KMS-11 (cell line): ENCODE results near the gene ABHD6.
A peak's percentile ranks its signal among the peaks of the same experiment; 100 is the strongest.
"Not testable (repeated sequence)": the region's sequence is repeated elsewhere in the genome, so short reads cannot be mapped to it uniquely, and the experiment has no call there.

Source experiments
- H2AFZ ChIP-seq: fragments of 200-600 bp; sonication (generic); 2 replicates; pipeline ENCODE4 v1.6.1; 2016; ENCODE audit warnings: antibody characterized with exemption, mixed run types, low read depth
- H3K27ac ChIP-seq: fragments of 200-600 bp; sonication (generic); 2 replicates; pipeline ENCODE4 v1.6.1; 2016; ENCODE audit warnings: mild to moderate bottlenecking, mixed run types
- H3K27me3 ChIP-seq: fragments of 200-600 bp; sonication (generic); 2 replicates; pipeline ENCODE4 v1.6.1; 2017; ENCODE audit warnings: mild to moderate bottlenecking, low read depth, mixed run types, moderate library complexity; ENCODE audit not compliant: insufficient read depth
- H3K36me3 ChIP-seq: fragments of 200-600 bp; sonication (generic); 2 replicates; pipeline ENCODE4 v1.6.1; 2017; ENCODE audit warnings: mild to moderate bottlenecking, mixed run types; ENCODE audit not compliant: insufficient read depth
- H3K4me1 ChIP-seq: fragments of 200-600 bp; sonication (generic); 2 replicates; pipeline ENCODE4 v1.6.1; 2016; ENCODE audit warnings: mild to moderate bottlenecking, low read depth, mixed run types; ENCODE audit not compliant: poor library complexity, severe bottlenecking
- H3K4me2 ChIP-seq: fragments of 200-600 bp; sonication (generic); 2 replicates; pipeline ENCODE4 v1.7.0; 2016; ENCODE audit warnings: mild to moderate bottlenecking, mixed run types
- H3K4me3 ChIP-seq: fragments of 200-600 bp; sonication (generic); IDR thresholded peaks from 2 replicates; pipeline ENCODE4 v1.6.1; 2017; ENCODE audit warnings: low read depth, low read length, mixed read lengths; ENCODE audit not compliant: insufficient read depth
- H3K79me2 ChIP-seq: fragments of 200-600 bp; sonication (generic); 2 replicates; pipeline ENCODE4 v1.6.1; 2016; ENCODE audit warnings: low read depth, mixed run types; ENCODE audit not compliant: insufficient read depth
- H3K9ac ChIP-seq: fragments of 200-600 bp; sonication (generic); 2 replicates; pipeline ENCODE4 v1.6.1; 2016; ENCODE audit warnings: mild to moderate bottlenecking, mixed run types
- H4K20me1 ChIP-seq: fragments of 200-600 bp; sonication (generic); 2 replicates; pipeline ENCODE4 v1.6.1; 2016; ENCODE audit warnings: mild to moderate bottlenecking, mixed run types; ENCODE audit not compliant: insufficient read depth
- TF ChIP-seq, protein P1 (sequence below): fragments of 200-600 bp; sonication (generic); conservative IDR thresholded peaks from 2 replicates; pipeline ENCODE4 v1.6.1; 2017; ENCODE audit warnings: low read depth, mild to moderate bottlenecking, antibody characterized with exemption, low read length, moderate library complexity, mixed read lengths

Gene ABHD6

DNA sequence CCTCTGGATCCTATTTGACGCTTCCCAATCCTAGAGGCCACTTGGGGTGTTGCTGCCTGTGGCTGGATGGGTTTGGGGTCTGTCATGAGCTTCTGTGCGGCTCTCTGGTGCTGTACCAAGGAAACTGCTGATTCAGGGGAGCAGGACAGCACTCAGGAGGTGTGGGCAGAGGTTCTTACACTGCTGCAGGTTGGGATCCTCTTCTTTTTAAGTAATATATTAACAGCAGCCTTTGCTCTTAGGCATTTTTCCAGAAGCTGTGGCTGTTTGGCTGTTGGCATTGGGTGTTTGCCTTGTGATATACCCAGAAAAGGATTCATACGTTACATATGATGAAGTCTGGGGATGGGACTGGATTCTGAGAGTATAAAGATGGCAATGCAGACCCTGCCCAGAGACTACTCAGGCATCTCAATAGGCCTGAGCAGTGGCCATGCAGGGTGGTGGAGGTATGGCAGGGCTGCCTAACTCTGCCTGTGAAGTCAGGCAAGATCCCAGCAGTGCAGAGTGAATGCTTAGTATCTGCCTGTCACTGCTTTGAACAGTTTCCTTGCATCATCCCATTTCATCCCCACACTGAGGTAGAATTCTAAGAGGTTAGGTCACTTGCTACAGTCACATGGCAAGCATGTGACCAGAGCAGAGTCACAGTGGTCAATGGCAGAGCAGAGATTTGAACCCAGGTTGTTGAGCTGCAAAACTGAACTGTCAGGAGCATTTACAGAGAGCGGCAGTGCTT is 3.9 kb downstream of the ABHD6 start:
- no peak overlapping the region for H3K9ac ChIP-seq
- H3K79me2 ChIP-seq = no peaks in the 10 kb centered on the region
- H3K4me1 ChIP-seq = peaks cover 5% of the 10 kb centered on the region
- TF ChIP-seq, protein P1, sequence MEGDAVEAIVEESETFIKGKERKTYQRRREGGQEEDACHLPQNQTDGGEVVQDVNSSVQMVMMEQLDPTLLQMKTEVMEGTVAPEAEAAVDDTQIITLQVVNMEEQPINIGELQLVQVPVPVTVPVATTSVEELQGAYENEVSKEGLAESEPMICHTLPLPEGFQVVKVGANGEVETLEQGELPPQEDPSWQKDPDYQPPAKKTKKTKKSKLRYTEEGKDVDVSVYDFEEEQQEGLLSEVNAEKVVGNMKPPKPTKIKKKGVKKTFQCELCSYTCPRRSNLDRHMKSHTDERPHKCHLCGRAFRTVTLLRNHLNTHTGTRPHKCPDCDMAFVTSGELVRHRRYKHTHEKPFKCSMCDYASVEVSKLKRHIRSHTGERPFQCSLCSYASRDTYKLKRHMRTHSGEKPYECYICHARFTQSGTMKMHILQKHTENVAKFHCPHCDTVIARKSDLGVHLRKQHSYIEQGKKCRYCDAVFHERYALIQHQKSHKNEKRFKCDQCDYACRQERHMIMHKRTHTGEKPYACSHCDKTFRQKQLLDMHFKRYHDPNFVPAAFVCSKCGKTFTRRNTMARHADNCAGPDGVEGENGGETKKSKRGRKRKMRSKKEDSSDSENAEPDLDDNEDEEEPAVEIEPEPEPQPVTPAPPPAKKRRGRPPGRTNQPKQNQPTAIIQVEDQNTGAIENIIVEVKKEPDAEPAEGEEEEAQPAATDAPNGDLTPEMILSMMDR = no peak
- H3K36me3 ChIP-seq = no peaks in the 10 kb centered on the region
- H4K20me1 ChIP-seq = no peaks in the 10 kb centered on the region
- H3K4me2 ChIP-seq = peak overlapping the region; percentile 25; the same call in 1 of the 2 replicates
- no peak overlapping the region for H3K4me3 ChIP-seq
- H3K27ac ChIP-seq = no peak overlapping the region
- no peak overlapping the region for H2AFZ ChIP-seq
- no peaks in the 10 kb centered on the region for H3K27me3 ChIP-seq

DNA sequence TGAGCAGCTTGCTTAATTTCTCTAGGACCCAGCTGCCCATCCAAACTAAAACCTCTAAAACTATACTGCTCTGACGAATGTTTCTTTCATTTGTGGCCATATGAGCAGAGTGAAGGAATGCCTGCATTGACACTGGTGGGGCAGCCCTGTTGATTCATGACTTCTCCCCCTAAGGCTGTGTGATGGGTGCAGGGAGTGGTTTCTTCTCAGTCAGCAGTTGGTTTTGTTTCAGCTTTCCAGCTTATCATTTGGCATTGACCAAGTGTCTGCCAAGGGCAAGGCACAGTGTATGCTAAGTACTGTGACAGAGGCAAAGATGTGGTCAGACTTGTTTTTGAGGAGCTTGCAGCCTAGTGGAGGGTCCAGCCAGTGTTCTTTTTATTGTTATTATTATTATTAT is 4.7 kb downstream of the ABHD6 start:
- TF ChIP-seq, protein P1 = no peak
- Histone ChIP-seq H3K4me1 (peaks cover 5% of the 10 kb centered on the region), H2AFZ (no peak overlapping the region), H4K20me1 (no peaks in the 10 kb centered on the region), H3K79me2 (no peaks in the 10 kb centered on the region), H3K27me3 (no peaks in the 10 kb centered on the region), H3K36me3 (no peaks in the 10 kb centered on the region), H3K4me2 (no peak overlapping the region), H3K27ac (no peak overlapping the region), H3K4me3 (no peak overlapping the region), H3K9ac (no peak overlapping the region)

DNA sequence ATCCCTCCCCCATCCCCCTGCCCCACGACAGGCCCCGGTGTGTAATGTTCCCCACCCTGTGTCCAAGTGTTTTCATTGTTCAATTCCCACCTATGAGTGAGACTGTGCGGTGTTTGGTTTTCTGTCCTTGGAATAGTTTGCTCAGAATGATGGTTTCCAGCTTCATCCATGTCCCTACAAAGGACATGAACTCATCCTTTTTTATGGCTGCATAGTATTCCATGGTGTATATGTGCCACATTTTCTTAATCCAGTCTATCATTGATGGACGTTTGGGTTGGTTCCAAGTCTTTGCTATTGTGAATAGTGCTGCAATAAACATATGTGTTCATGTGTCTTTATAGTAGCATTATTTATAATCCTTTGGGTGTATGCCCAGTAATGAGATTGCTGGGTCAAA is 5.3 kb downstream of the ABHD6 start:
- not testable (repeated sequence) for H3K9ac ChIP-seq, H3K4me1 ChIP-seq, H3K27ac ChIP-seq, H3K27me3 ChIP-seq, H4K20me1 ChIP-seq, H3K4me2 ChIP-seq, H3K79me2 ChIP-seq, H3K36me3 ChIP-seq, H2AFZ ChIP-seq, H3K4me3 ChIP-seq

DNA sequence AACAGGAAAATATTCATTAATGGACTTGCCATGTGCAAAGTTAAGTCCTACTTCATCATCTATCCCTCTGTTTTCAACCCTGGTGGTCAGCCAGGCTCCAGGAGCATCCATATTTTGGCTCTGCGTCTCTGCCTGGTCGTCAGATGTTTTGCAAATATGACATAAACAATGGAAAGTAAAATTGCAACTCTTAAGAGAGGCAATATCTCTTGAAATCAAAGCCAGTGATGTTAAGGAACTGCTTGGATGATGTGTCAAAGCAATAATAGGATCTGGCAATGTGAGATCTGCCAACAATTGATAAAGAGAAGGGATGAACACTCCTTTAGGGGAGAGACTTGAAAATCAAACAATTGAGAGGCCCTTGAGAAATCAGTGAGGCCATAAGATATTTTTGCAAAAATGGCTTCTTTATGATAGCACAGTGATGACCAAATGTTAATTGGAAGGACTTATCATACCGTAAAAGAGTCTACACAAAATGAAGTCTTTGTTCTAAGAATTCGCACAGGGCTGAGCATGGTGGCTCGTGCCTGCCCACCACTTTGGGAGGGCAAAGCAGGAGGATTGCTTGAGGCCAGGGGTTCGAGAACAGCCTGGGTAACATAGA is 6.5 kb downstream of the ABHD6 start:
- H3K27me3 ChIP-seq = no peaks in the 10 kb centered on the region
- H3K4me1 ChIP-seq = peaks cover 5% of the 10 kb centered on the region
- no peak overlapping the region for H3K9ac ChIP-seq
- H4K20me1 ChIP-seq = no peaks in the 10 kb centered on the region
- TF ChIP-seq, protein P1 = no peak
- no peak overlapping the region for H3K4me3 ChIP-seq
- no peak overlapping the region for H3K4me2 ChIP-seq
- no peaks in the 10 kb centered on the region for H3K36me3 ChIP-seq
- H3K27ac ChIP-seq = no peak overlapping the region
- no peak overlapping the region for H2AFZ ChIP-seq
- H3K79me2 ChIP-seq = no peaks in the 10 kb centered on the region
